ENCODE data around the gene FMN2. TPM values are rescaled to one million over a fixed set of nuclear protein-coding genes. Genes with fewer than 3 reads are reported as not detected.
"Not testable (repeated sequence)": the region's sequence is repeated elsewhere in the genome, so short reads cannot be mapped to it uniquely, and the experiment has no call there.

The FMN2 gene
- total RNA-seq, 1 donor from 2014 or later, result not detected

DNA sequence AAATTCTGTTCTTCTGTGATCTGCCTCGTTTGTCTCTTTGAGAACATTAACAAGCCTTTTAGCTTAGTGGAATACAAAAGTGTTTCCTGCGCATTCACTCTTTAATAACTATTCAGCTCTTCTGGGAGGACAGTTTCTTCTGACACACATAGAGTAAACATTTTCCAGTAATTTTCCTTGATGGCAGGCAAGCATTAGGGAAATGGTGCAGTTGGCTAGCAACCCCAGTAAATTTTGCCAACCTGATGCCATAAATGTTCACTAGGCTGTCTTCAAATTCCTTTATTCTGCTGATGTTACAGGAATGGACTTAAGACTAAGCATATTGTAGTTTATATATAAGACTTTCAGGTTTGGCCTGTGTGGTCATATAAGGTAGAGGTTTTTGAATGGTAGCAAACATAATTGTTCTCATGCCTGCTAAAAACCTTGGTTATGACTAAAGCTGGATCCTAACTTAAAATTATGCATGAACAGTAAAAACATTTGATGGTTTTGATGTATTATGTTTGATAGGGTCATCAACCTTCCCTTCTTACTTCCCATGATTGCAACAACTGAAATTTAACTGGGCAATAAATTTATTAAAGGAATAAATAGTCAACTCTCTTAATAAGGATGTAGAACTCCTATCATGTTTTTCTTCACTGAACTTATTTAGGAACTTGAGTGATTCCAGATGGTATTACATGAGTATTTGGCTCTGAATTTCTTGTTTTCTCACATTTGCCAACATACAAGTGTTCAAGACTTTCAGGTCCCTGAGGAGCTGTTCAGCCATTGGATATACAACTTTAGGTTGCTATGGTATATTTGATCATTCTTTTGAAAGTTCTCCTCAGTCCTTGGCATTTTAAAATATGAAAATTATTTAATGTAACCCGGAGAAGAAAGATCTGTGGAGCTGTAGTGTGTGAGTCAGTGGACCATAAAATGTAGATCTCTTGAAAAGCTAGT, 223.4 kb downstream of the FMN2 start:
- POLR2A ChIA-PET, result no interaction called here
- no peak overlapping the region for H3K27ac Mint-ChIP-seq
- H3K36me3 Mint-ChIP-seq (ENCODE audit: low read depth), result no peaks in the 10 kb centered on the region
- H3K4me3 Mint-ChIP-seq, result no peak overlapping the region
- H3K9me3 Mint-ChIP-seq, result peaks cover 8% of the 10 kb centered on the region
- H3K27me3 Mint-ChIP-seq, result no peaks in the 10 kb centered on the region
- CTCF ChIA-PET, result no interaction called here
- DNase-seq (no peak), ATAC-seq (ENCODE audit: low read depth) (no peak)
- TF ChIP-seq CTCF (IDR thresholded peaks at IDR 0.05), result no peak
- intact Hi-C loops (cut with micrococcal nuclease), result no loop called here
- H3K4me1 Mint-ChIP-seq, result no peaks in the 10 kb centered on the region

DNA sequence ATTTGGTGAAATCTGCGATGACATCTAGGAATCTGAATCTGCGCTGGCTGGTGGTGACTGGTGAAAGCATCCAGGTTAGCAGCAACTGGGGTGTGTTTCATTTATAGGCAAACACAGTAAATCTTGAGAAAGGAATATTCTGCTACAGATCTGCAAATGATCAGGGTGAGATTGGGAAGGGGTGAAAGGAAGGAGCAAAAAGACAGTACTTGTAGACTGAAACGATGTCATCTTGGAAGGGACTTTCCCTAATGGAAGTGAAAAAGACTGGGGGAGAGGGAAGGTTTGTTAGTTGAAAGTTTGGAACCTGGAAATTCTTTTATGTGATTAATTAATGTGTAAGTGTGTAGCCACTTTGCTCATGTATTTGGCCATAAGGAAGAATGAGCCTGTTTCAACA, 228.3 kb downstream of the FMN2 start:
- no peaks in the 10 kb centered on the region for H3K4me1 Mint-ChIP-seq
- H3K4me3 Mint-ChIP-seq, result no peak overlapping the region
- ATAC-seq (ENCODE audit: low read depth), result no peak
- DNase-seq, result no peak
- no peak for TF ChIP-seq CTCF (IDR thresholded peaks at IDR 0.05)
- POLR2A ChIA-PET, result no interaction called here
- CTCF ChIA-PET, result no interaction called here
- H3K9me3 Mint-ChIP-seq, result peaks cover 10% of the 10 kb centered on the region
- intact Hi-C loops (cut with micrococcal nuclease), result no loop called here
- no peaks in the 10 kb centered on the region for H3K27me3 Mint-ChIP-seq
- H3K27ac Mint-ChIP-seq, result no peak overlapping the region
- no peaks in the 10 kb centered on the region for H3K36me3 Mint-ChIP-seq (ENCODE audit: low read depth)

DNA sequence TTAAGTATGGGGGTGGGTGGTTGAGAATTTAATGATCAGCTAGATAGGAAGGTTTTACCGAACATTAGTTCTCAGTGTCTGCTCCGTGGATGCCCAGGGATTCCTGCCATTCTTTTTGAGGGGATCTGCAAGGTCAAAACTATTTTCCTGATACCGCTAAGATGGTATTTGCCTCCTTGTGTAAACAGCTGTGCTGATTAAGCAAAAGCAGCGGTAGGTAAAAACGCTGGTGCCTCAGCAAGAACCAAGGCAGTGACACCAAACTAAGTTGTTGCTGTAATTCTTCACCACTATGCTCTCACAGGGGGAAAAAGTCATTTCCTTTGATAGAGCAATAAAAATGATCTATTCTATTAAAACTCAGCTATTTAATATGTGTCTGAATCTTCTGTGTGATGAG, 229.0 kb downstream of the FMN2 start:
- ATAC-seq (ENCODE audit: low read depth) (no peak), DNase-seq (no peak)
- no peak for TF ChIP-seq CTCF (IDR thresholded peaks at IDR 0.05)
- intact Hi-C loops (cut with micrococcal nuclease), result no loop called here
- Mint-ChIP-seq H3K4me1 (no peaks in the 10 kb centered on the region), H3K27ac (no peak overlapping the region), H3K36me3 (ENCODE audit: low read depth) (no peaks in the 10 kb centered on the region), H3K9me3 (peaks cover 10% of the 10 kb centered on the region), H3K4me3 (no peak overlapping the region), H3K27me3 (no peaks in the 10 kb centered on the region)
- ChIA-PET POLR2A (no interaction called here), CTCF (no interaction called here)

DNA sequence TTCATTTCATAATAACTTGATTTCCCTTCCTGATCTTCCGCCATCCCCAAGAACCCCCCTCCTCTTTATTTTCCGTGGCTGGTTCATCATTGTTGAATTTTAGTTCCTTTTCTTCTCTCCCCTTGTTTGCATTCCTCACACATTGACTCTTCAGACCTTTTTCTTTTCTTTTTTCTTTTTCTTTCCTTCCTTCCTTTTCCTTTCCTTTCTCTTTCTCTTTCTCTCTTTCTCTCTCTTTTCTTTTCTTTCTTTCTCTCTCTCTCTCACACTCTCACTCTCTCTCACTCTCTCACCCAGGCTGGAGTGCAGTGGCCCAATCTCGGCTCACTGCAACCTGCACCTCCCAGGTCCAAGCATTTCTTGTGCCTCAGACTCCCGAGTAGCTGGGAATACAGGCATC, 231.3 kb downstream of the FMN2 start:
- TF ChIP-seq CTCF (IDR thresholded peaks at IDR 0.05), result no peak
- no peaks in the 10 kb centered on the region for H3K27me3 Mint-ChIP-seq
- H3K9me3 Mint-ChIP-seq, result peaks cover 9% of the 10 kb centered on the region
- DNase-seq, result no peak
- no peak overlapping the region for H3K27ac Mint-ChIP-seq
- ChIA-PET POLR2A (no interaction called here), CTCF (no interaction called here)
- H3K4me3 Mint-ChIP-seq, result no peak overlapping the region
- H3K4me1 Mint-ChIP-seq, result no peaks in the 10 kb centered on the region
- no peak for ATAC-seq (ENCODE audit: low read depth)
- intact Hi-C loops (cut with micrococcal nuclease), result no loop called here
- no peaks in the 10 kb centered on the region for H3K36me3 Mint-ChIP-seq (ENCODE audit: low read depth)

- H3K4me1 Mint-ChIP-seq; H3K36me3 Mint-ChIP-seq (ENCODE audit: low read depth); H3K27ac Mint-ChIP-seq; POLR2A ChIA-PET; intact Hi-C loops (cut with micrococcal nuclease); H3K9me3 Mint-ChIP-seq; H3K27me3 Mint-ChIP-seq; DNase-seq; CTCF ChIA-PET; H3K4me3 Mint-ChIP-seq; ATAC-seq (ENCODE audit: low read depth): not testable (repeated sequence)
Observed at GRCh38 chr1:240328382-240328781, 236.7 kb downstream of the FMN2 start.
